Cardiac septum (tissue), 1 donor: Measurements from ENCODE around the gene GPR37. TPM values are rescaled to one million over a fixed set of nuclear protein-coding genes. Genes with fewer than 3 reads are reported as not detected.

Experiments
- total RNA-seq: library from RNA; stranded (reverse); fragmentation: NEBNext Ultra II Directional; extraction: Animal tissue kit (Norgen Biotek cat#: 25700); gene quantifications from one replicate; pipeline ENCODE4 v1.2.1, GENCODE V29; 2021
- donor health status: DM: no; HTN: no; CAD: no.

GPR37 gene
- total RNA-seq, 1 donor from 2014 or later, result 0.13 TPM

Other genes with a start within 250 kb of the GPR37 start
- 14.6 TPM for gene POT1, start 164.0 kb upstream of the GPR37 start, total RNA-seq